Activated T-cell treated with anti-CD3 and anti-CD28 coated beads, Interleukin-2, amount 50 U/mL, for 4 hours (primary cell): Measurements from ENCODE around the gene PHLPP2. TPM values are rescaled to one million over a fixed set of nuclear protein-coding genes. Genes with fewer than 3 reads are reported as not detected.
"Not testable (repeated sequence)": the region's sequence is repeated elsewhere in the genome, so short reads cannot be mapped to it uniquely, and the experiment has no call there.

Source experiments
- ATAC-seq, 2 donors: fragments of 200-7000 bp; cut with Tn5 transposase; one replicate each; pipeline ENCODE4 v1.10.0; 2021
- DNase-seq: peaks from one replicate; pipeline ENCODE4 v3.0.0-alpha.2; 2020
- H3K27me3 Mint-ChIP-seq: one replicate; pipeline ENCODE4 v1.8.0; 2021; ENCODE audit warnings: low read depth, mixed read lengths
- H3K36me3 Mint-ChIP-seq: one replicate; pipeline ENCODE4 v1.8.0; 2022; ENCODE audit warnings: mixed read lengths; ENCODE audit not compliant: insufficient read depth
- H3K4me1 Mint-ChIP-seq: one replicate; pipeline ENCODE4 v1.8.0; 2021; ENCODE audit warnings: low read depth, mixed read lengths
- H3K4me3 Mint-ChIP-seq: one replicate; pipeline ENCODE4 v1.8.0; 2021; ENCODE audit warnings: mild to moderate bottlenecking, moderate library complexity, mixed read lengths
- H3K9me3 Mint-ChIP-seq: one replicate; pipeline ENCODE4 v1.8.0; 2021; ENCODE audit warnings: mixed read lengths
- total RNA-seq, 3 donors: library from RNA; stranded (reverse); gene quantifications; one replicate each; pipeline ENCODE4 v1.2.1, GENCODE V29; 2021

Gene PHLPP2
- total RNA-seq, 3 donors from 2014 or later = 13.3 to 15.5 (median 15.3) TPM

- no peak for ATAC-seq
- Mint-ChIP-seq H3K36me3 (peaks cover 10% of the 10 kb centered on the region), H3K9me3 (no peaks in the 10 kb centered on the region), H3K4me3 (no peak overlapping the region), H3K27me3 (no peaks in the 10 kb centered on the region), H3K4me1 (peaks cover 6% of the 10 kb centered on the region)
- no peak for DNase-seq
These were observed 26.0 kb downstream of the PHLPP2 start for GRCh38 chr16:71698491-71698890.

GRCh38 chr16:71693164-71693563 lies 31.3 kb downstream of the PHLPP2 start:
- Mint-ChIP-seq H3K4me1 (peaks cover 11% of the 10 kb centered on the region), H3K9me3 (no peaks in the 10 kb centered on the region), H3K27me3 (no peaks in the 10 kb centered on the region), H3K36me3 (peaks cover 11% of the 10 kb centered on the region), H3K4me3 (no peak overlapping the region)
- ATAC-seq (no peak), DNase-seq (no peak)

- Mint-ChIP-seq H3K27me3 (no peaks in the 10 kb centered on the region), H3K9me3 (no peaks in the 10 kb centered on the region), H3K4me3 (no peak overlapping the region), H3K4me1 (peaks cover 7% of the 10 kb centered on the region), H3K36me3 (peaks cover 23% of the 10 kb centered on the region)
- ATAC-seq = no peak
- DNase-seq = no peak
These were observed 34.6 kb downstream of the PHLPP2 start for GRCh38 chr16:71689901-71690300.

DNA sequence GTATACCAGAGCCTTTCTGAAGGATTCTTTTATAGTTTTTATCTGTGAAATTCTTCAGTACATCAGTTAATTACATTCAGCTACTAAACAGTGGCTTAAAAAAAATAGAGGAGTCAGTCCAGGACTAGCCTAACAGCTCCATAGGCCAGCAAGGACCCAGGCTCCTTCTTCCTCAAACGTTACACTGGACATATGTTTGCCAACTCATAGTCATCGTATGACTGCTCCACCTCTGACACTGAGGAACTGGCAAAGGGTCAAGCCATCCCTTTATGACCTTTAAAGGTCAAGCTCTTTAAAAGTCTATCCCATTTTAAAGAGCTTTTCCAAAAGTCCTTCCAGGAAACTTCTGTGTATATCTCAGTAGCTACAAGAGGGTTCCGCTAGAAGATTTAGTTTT lies 36.6 kb downstream of the PHLPP2 start:
- DNase-seq = no peak
- H3K4me1 Mint-ChIP-seq = no peaks in the 10 kb centered on the region
- peaks cover 36% of the 10 kb centered on the region for H3K36me3 Mint-ChIP-seq
- no peaks in the 10 kb centered on the region for H3K9me3 Mint-ChIP-seq
- ATAC-seq = no peak
- H3K4me3 Mint-ChIP-seq = no peak overlapping the region
- H3K27me3 Mint-ChIP-seq = no peaks in the 10 kb centered on the region

DNA sequence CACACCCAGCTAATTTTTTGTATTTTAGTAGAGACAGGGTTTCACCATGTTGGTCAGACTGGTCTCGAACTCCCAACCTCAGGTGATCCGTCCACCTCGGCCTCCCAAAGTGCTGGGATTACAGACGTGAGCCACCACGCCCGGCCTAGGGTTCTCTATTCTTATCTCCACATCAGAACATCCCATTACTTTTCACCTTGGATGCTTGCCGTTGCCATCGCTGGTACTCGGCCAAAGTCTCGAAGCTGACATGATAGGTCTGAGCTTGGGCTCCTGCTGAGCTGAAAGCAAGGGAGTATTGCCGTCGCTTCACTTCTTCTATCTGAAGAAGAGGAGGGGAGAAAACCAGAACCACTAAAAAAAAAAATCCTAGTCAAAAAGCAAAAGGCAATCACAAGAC lies 40.2 kb downstream of the PHLPP2 start:
- peaks cover 49% of the 10 kb centered on the region for H3K36me3 Mint-ChIP-seq
- not testable (repeated sequence) for DNase-seq, H3K27me3 Mint-ChIP-seq, H3K4me1 Mint-ChIP-seq, H3K4me3 Mint-ChIP-seq, ATAC-seq, H3K9me3 Mint-ChIP-seq

DNA sequence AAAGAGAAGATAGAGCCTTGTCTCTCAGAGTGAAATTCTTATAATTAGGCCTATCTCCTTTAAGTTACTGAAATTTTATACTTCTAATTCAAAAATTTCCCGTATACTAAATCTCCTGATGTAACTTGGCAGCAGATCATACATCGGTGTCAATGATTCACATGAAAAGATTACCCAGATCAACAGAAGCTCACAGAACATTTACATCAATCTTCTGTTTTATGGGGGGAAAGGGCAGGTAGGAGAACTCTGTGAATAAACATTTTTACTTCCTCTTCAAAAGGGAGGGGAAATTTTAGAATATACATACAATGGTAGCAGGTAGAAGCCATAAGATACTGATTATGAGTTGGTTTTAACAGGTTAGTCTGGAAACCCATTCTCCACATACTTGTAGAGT lies 43.1 kb downstream of the PHLPP2 start:
- Mint-ChIP-seq H3K4me3 (no peak overlapping the region), H3K36me3 (peaks cover 45% of the 10 kb centered on the region), H3K4me1 (no peaks in the 10 kb centered on the region), H3K27me3 (no peaks in the 10 kb centered on the region), H3K9me3 (no peaks in the 10 kb centered on the region)
- DNase-seq = no peak
- ATAC-seq = no peak

GRCh38 chr16:71676236-71676635 lies 48.3 kb downstream of the PHLPP2 start:
- H3K27me3 Mint-ChIP-seq = no peaks in the 10 kb centered on the region
- H3K4me3 Mint-ChIP-seq = no peak overlapping the region
- no peaks in the 10 kb centered on the region for H3K9me3 Mint-ChIP-seq
- H3K36me3 Mint-ChIP-seq = peaks cover 33% of the 10 kb centered on the region
- no peak for DNase-seq
- no peaks in the 10 kb centered on the region for H3K4me1 Mint-ChIP-seq
- no peak for ATAC-seq

GRCh38 chr16:71675380-71675779 lies 49.1 kb downstream of the PHLPP2 start:
- no peak overlapping the region for H3K4me3 Mint-ChIP-seq
- H3K36me3 Mint-ChIP-seq = peaks cover 33% of the 10 kb centered on the region
- DNase-seq (no peak), ATAC-seq (no peak)
- no peaks in the 10 kb centered on the region for H3K27me3 Mint-ChIP-seq
- no peaks in the 10 kb centered on the region for H3K4me1 Mint-ChIP-seq
- no peaks in the 10 kb centered on the region for H3K9me3 Mint-ChIP-seq

DNA sequence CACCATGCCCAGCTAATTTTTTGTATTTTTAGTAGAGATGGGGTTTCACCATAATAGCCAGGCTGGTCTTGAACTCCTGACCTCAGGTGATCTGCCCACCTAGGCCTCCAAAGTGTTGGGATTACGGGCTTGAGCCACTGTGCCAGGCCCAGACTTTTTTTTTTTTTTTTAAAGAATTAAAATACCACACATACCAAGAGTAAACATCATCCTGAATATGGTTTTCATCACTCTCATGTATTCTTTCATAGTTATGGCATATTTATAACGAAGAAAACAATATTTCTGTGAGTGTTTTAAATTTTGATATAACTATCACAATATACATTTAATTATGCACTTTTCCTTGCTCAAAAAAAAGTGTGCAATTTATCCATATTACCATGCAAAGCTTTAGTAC lies 50.3 kb downstream of the PHLPP2 start:
- peaks cover 36% of the 10 kb centered on the region for H3K36me3 Mint-ChIP-seq
- H3K4me1 Mint-ChIP-seq = no peaks in the 10 kb centered on the region
- ATAC-seq (no peak), DNase-seq (no peak)
- no peak overlapping the region for H3K4me3 Mint-ChIP-seq
- H3K9me3 Mint-ChIP-seq = no peaks in the 10 kb centered on the region
- no peaks in the 10 kb centered on the region for H3K27me3 Mint-ChIP-seq

GRCh38 chr16:71673582-71673973 lies 50.9 kb downstream of the PHLPP2 start:
- H3K36me3 Mint-ChIP-seq = peaks cover 37% of the 10 kb centered on the region

GRCh38 chr16:71672803-71673581 lies 51.5 kb downstream of the PHLPP2 start:
- DNase-seq (no peak), ATAC-seq (no peak)
- Mint-ChIP-seq H3K9me3 (no peaks in the 10 kb centered on the region), H3K27me3 (no peaks in the 10 kb centered on the region), H3K4me1 (no peaks in the 10 kb centered on the region), H3K36me3 (peaks cover 36% of the 10 kb centered on the region), H3K4me3 (no peak overlapping the region)

More at GRCh38 chr16:71673582-71673973, 50.9 kb downstream of the PHLPP2 start:
- no peak overlapping the region for H3K4me3 Mint-ChIP-seq
- no peaks in the 10 kb centered on the region for H3K27me3 Mint-ChIP-seq
- DNase-seq (no peak), ATAC-seq (no peak)
- H3K4me1 Mint-ChIP-seq = no peaks in the 10 kb centered on the region
- no peaks in the 10 kb centered on the region for H3K9me3 Mint-ChIP-seq

DNA sequence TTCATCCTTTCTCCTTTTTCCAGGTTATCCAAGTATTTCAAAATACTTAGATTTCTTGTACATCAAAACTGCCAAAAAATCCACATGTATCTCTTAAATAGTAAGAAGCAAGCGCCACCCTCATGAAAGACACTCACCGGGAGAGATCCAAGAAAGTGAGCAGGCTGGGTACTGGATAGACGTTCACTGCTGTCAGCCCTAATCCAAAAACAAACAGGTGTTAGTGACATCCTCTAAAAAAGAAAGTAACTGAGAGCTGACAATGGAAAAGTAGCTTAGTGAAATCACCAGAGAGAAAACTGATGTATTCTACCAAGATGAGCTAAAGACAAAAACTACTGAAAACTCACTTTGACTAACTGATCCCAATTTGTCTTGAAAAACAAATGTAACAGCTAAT lies 52.4 kb downstream of the PHLPP2 start:
- ATAC-seq (no peak), DNase-seq (no peak)
- Mint-ChIP-seq H3K36me3 (peaks cover 35% of the 10 kb centered on the region), H3K9me3 (no peaks in the 10 kb centered on the region), H3K4me3 (no peak overlapping the region), H3K27me3 (no peaks in the 10 kb centered on the region), H3K4me1 (no peaks in the 10 kb centered on the region)

GRCh38 chr16:71671165-71671564 lies 53.3 kb downstream of the PHLPP2 start:
- no peak for ATAC-seq
- no peak overlapping the region for H3K4me3 Mint-ChIP-seq
- peaks cover 39% of the 10 kb centered on the region for H3K36me3 Mint-ChIP-seq
- H3K4me1 Mint-ChIP-seq = no peaks in the 10 kb centered on the region
- no peaks in the 10 kb centered on the region for H3K27me3 Mint-ChIP-seq
- DNase-seq = no peak
- no peaks in the 10 kb centered on the region for H3K9me3 Mint-ChIP-seq

GRCh38 chr16:71670537-71670936 lies 54.0 kb downstream of the PHLPP2 start:
- Mint-ChIP-seq H3K4me3 (no peak overlapping the region), H3K9me3 (no peaks in the 10 kb centered on the region), H3K4me1 (no peaks in the 10 kb centered on the region), H3K36me3 (peaks cover 42% of the 10 kb centered on the region), H3K27me3 (no peaks in the 10 kb centered on the region)
- DNase-seq (no peak), ATAC-seq (no peak)

DNA sequence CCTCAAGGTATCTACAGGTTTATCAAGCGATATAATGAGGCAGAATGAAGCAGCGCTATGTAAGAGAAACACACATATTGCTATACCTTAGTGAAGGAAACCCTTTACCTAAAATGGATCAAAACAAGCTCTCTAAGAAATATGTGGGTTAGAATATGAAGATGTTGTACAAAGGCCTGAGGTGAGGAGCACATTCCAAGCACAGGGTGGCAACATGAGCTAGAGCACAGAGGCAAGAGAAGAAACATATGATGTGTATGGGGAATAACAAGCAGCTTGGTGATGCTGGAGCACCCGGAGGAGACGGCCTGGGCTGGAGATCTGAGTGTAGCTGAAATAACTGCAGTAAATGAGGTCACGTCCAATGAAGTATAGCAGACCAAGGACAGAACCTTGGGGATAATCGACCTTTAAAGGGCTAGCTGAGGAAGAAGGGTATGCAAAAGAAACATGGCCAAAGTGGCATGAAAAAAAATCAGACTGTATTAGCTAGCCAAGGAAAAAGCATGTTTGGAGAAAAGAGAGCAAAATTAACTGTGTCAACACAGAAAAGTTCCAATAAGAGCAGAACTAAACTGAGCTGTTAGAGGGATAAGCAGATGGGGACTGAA lies 54.5 kb downstream of the PHLPP2 start:
- no peak overlapping the region for H3K4me3 Mint-ChIP-seq
- ATAC-seq (no peak), DNase-seq (no peak)
- H3K27me3 Mint-ChIP-seq = no peaks in the 10 kb centered on the region
- H3K36me3 Mint-ChIP-seq = peaks cover 42% of the 10 kb centered on the region
- H3K9me3 Mint-ChIP-seq = no peaks in the 10 kb centered on the region
- no peaks in the 10 kb centered on the region for H3K4me1 Mint-ChIP-seq
